Measurements from ENCODE around the gene CCDC174.
A peak's percentile ranks its signal among the peaks of the same experiment; 100 is the strongest.
"Not testable (repeated sequence)": the region's sequence is repeated elsewhere in the genome, so short reads cannot be mapped to it uniquely, and the experiment has no call there.

Gene CCDC174

GRCh38 chr3:14651440-14652251, at the start of gene CCDC174:
Gene CCDC174 (plus strand): TSS chr3:14651762. CDS start chr3:14651837, 75 bp downstream.
- peak; percentile 98 for DNase-seq (ENCODE audit: low read depth in 2 of 2)

- no peak for DNase-seq (ENCODE audit: low read depth in 2 of 2)
These were observed 49.4 kb upstream of the CCDC174 start for GRCh38 chr3:14602006-14602803.

- DNase-seq (ENCODE audit: low read depth in 2 of 2) = no peak
These were observed 48.5 kb upstream of the CCDC174 start for GRCh38 chr3:14602804-14603644.

GRCh38 chr3:14605067-14605466, 46.5 kb upstream of the CCDC174 start:
- DNase-seq (ENCODE audit: low read depth in 2 of 2) = no peak

GRCh38 chr3:14605744-14606143, 45.8 kb upstream of the CCDC174 start:
- no peak for DNase-seq (ENCODE audit: low read depth in 2 of 2)

GRCh38 chr3:14606669-14607339, 44.8 kb upstream of the CCDC174 start:
- DNase-seq (ENCODE audit: low read depth in 2 of 2) = no peak

- no peak for DNase-seq (ENCODE audit: low read depth in 2 of 2)
These were observed 43.3 kb upstream of the CCDC174 start for GRCh38 chr3:14608298-14608697.

- not testable (repeated sequence) for DNase-seq (ENCODE audit: low read depth in 2 of 2)
These were observed 42.5 kb upstream of the CCDC174 start for GRCh38 chr3:14609058-14609457.

- no peak for DNase-seq (ENCODE audit: low read depth in 2 of 2)
These were observed 42.1 kb upstream of the CCDC174 start for GRCh38 chr3:14609506-14609905.

- no peak for DNase-seq (ENCODE audit: low read depth in 2 of 2)
These were observed 41.6 kb upstream of the CCDC174 start for GRCh38 chr3:14609941-14610340.

GRCh38 chr3:14614189-14614588, 37.4 kb upstream of the CCDC174 start:
- DNase-seq (ENCODE audit: low read depth in 2 of 2) = no peak

GRCh38 chr3:14614862-14615261, 36.7 kb upstream of the CCDC174 start:
- no peak for DNase-seq (ENCODE audit: low read depth in 2 of 2)

- DNase-seq (ENCODE audit: low read depth in 2 of 2) = no peak
These were observed 34.7 kb upstream of the CCDC174 start for GRCh38 chr3:14616606-14617507.

- DNase-seq (ENCODE audit: low read depth in 2 of 2) = no peak
These were observed 34.0 kb upstream of the CCDC174 start for GRCh38 chr3:14617508-14618023.

- no peak for DNase-seq (ENCODE audit: low read depth in 2 of 2)
These were observed 32.0 kb upstream of the CCDC174 start for GRCh38 chr3:14619605-14620004.

GRCh38 chr3:14620512-14620911, 31.1 kb upstream of the CCDC174 start:
- no peak for DNase-seq (ENCODE audit: low read depth in 2 of 2)

- DNase-seq (ENCODE audit: low read depth in 2 of 2) = no peak
These were observed 30.5 kb upstream of the CCDC174 start for GRCh38 chr3:14621093-14621492.

- DNase-seq (ENCODE audit: low read depth in 2 of 2) = no peak
These were observed 29.2 kb upstream of the CCDC174 start for GRCh38 chr3:14622368-14622767.

GRCh38 chr3:14623569-14624051, 28.0 kb upstream of the CCDC174 start:
- no peak for DNase-seq (ENCODE audit: low read depth in 2 of 2)

GRCh38 chr3:14624498-14624897, 27.1 kb upstream of the CCDC174 start:
- DNase-seq (ENCODE audit: low read depth in 2 of 2) = no peak

All from fibroblast of skin of left quadriceps (primary cell).